H9 (cell line): ENCODE measurements around the gene ANKRD34A. TPM values are rescaled to one million over a fixed set of nuclear protein-coding genes. Genes with fewer than 3 reads are reported as not detected.
A peak's percentile ranks its signal among the peaks of the same experiment; 100 is the strongest.
"Not testable (repeated sequence)": the region's sequence is repeated elsewhere in the genome, so short reads cannot be mapped to it uniquely, and the experiment has no call there.

ENCODE experiments used
- DNase-seq: peaks from one replicate; pipeline ENCODE4 v3.0.0-alpha.2; 2017
- H2AFZ ChIP-seq: one replicate; pipeline ENCODE4 v1.6.1; 2013; ENCODE audit warnings: mild to moderate bottlenecking, low read length, control low read depth, moderate library complexity
- H2AK5ac ChIP-seq: 2 replicates; pipeline ENCODE4 v1.6.1; 2013; ENCODE audit warnings: low read length, control low read depth, mixed read lengths; ENCODE audit not compliant: insufficient read length
- H2BK120ac ChIP-seq: one replicate; pipeline ENCODE4 v1.6.1; 2013; ENCODE audit warnings: low read depth, mild to moderate bottlenecking, low read length, control low read depth, inconsistent platforms; ENCODE audit not compliant: poor library complexity, severe bottlenecking
- H2BK12ac ChIP-seq: 2 replicates; pipeline ENCODE4 v1.6.1; 2013; ENCODE audit warnings: low read length, control low read depth, mixed read lengths, low read depth; ENCODE audit not compliant: insufficient read length
- H2BK15ac ChIP-seq: 2 replicates; pipeline ENCODE4 v1.6.1; 2013; ENCODE audit warnings: low read depth, low read length, control low read depth
- H2BK20ac ChIP-seq: one replicate; pipeline ENCODE4 v1.6.1; 2013; ENCODE audit warnings: low read depth, mild to moderate bottlenecking, low read length, control low read depth, inconsistent platforms; ENCODE audit not compliant: poor library complexity, severe bottlenecking
- H2BK5ac ChIP-seq: 2 replicates; pipeline ENCODE4 v1.6.1; 2013; ENCODE audit warnings: low read length, control low read depth, mixed read lengths; ENCODE audit not compliant: insufficient read length
- H3K14ac ChIP-seq: 2 replicates; pipeline ENCODE4 v1.6.1; 2013; ENCODE audit warnings: low read length, control low read depth; ENCODE audit not compliant: insufficient read depth
- H3K18ac ChIP-seq: 2 replicates; pipeline ENCODE4 v1.6.1; 2013; ENCODE audit warnings: low read depth, mild to moderate bottlenecking, mixed read lengths, low read length, control low read depth; ENCODE audit not compliant: insufficient read length
- H3K23ac ChIP-seq: 2 replicates; pipeline ENCODE4 v1.6.1; 2013; ENCODE audit warnings: low read length, control low read depth, mixed read lengths, low read depth; ENCODE audit not compliant: insufficient read length
- H3K23me2 ChIP-seq: 2 replicates; pipeline ENCODE4 v1.6.1; 2013; ENCODE audit warnings: low read depth, mild to moderate bottlenecking, mixed read lengths, low read length, control low read depth; ENCODE audit not compliant: insufficient read length, poor library complexity, severe bottlenecking
- H3K27ac ChIP-seq: 2 replicates; pipeline ENCODE4 v1.5.1; 2013; ENCODE audit warnings: low read length, control low read depth, mixed read lengths, low read depth; ENCODE audit not compliant: insufficient read length
- H3K27me3 ChIP-seq: 2 replicates; pipeline ENCODE4 v1.6.1; 2013; ENCODE audit warnings: low read length, control low read depth, inconsistent platforms; ENCODE audit not compliant: insufficient read depth
- H3K4ac ChIP-seq: 2 replicates; pipeline ENCODE4 v1.6.1; 2013; ENCODE audit warnings: low read depth, mild to moderate bottlenecking, control low read depth, inconsistent platforms, low read length, moderate library complexity
- H3K4me1 ChIP-seq: 2 replicates; pipeline ENCODE4 v1.6.1; 2013; ENCODE audit warnings: low read length, control low read depth, inconsistent platforms; ENCODE audit not compliant: insufficient read depth
- H3K4me2 ChIP-seq: 2 replicates; pipeline ENCODE4 v1.6.1; 2013; ENCODE audit warnings: low read length, control low read depth, mixed read lengths; ENCODE audit not compliant: insufficient read length, insufficient read depth
- H3K56ac ChIP-seq: 2 replicates; pipeline ENCODE4 v1.6.1; 2013; ENCODE audit warnings: low read depth, mild to moderate bottlenecking, mixed read lengths, low read length, control low read depth; ENCODE audit not compliant: insufficient read length
- H3K79me1 ChIP-seq: 2 replicates; pipeline ENCODE4 v1.6.1; 2013; ENCODE audit warnings: low read depth, mild to moderate bottlenecking, moderate library complexity, low read length, control low read depth, inconsistent platforms; ENCODE audit not compliant: insufficient read depth, poor library complexity, severe bottlenecking
- H3K79me2 ChIP-seq: 2 replicates; pipeline ENCODE4 v1.6.1; 2013; ENCODE audit warnings: low read length, control low read depth, inconsistent platforms; ENCODE audit not compliant: insufficient read depth
- H3K9ac ChIP-seq: 2 replicates; pipeline ENCODE4 v1.6.1; 2013; ENCODE audit warnings: low read length, control low read depth, mixed read lengths; ENCODE audit not compliant: insufficient read length; ENCODE audit errors: extremely low read depth
- H3K9me3 ChIP-seq: one replicate; pipeline ENCODE4 v1.6.1; 2013; ENCODE audit warnings: low read depth, low read length, inconsistent platforms; ENCODE audit not compliant: control insufficient read depth
- H3T11ph ChIP-seq: one replicate; pipeline ENCODE4 v1.6.1; 2013; ENCODE audit warnings: mild to moderate bottlenecking, low read length, control low read depth, inconsistent platforms
- H4K20me1 ChIP-seq: one replicate; pipeline ENCODE4 v1.6.1; 2013; ENCODE audit not compliant: control insufficient read depth, insufficient read length, insufficient read depth
- H4K5ac ChIP-seq: 2 replicates; pipeline ENCODE4 v1.6.1; 2013; ENCODE audit warnings: low read depth, mild to moderate bottlenecking, mixed read lengths, low read length, control low read depth; ENCODE audit not compliant: insufficient read length
- H4K8ac ChIP-seq: replicated peaks from 2 replicates; pipeline ENCODE4 v1.6.1; 2013; ENCODE audit warnings: low read length, control low read depth, mixed read lengths, low read depth; ENCODE audit not compliant: insufficient read length
- H4K91ac ChIP-seq: 2 replicates; pipeline ENCODE4 v1.6.1; 2013; ENCODE audit warnings: low read depth, mild to moderate bottlenecking, moderate library complexity, mixed read lengths, low read length, control low read depth; ENCODE audit not compliant: insufficient read length
- H3K27ac Mint-ChIP-seq, 3 experiments: 2 replicates in 2 of 3; 3 replicates in 1 of 3; pipeline ENCODE4 v1.8.0; 2020 to 2021; ENCODE audit warnings: mixed read lengths in 3 of 3, mild to moderate bottlenecking in 1 of 3, moderate library complexity in 1 of 3
- H3K27me3 Mint-ChIP-seq: 2 replicates; pipeline ENCODE4 v1.8.0; 2021; ENCODE audit warnings: low read depth, mild to moderate bottlenecking, moderate library complexity, mixed read lengths
- H3K36me3 Mint-ChIP-seq, 3 experiments: 2 replicates in 2 of 3; 3 replicates in 1 of 3; pipeline ENCODE4 v1.8.0; 2020 to 2021; ENCODE audit warnings: low read depth in 3 of 3, mixed read lengths in 3 of 3; ENCODE audit not compliant: insufficient read depth in 1 of 3
- H3K4me1 Mint-ChIP-seq, 2 experiments: 2 replicates each; pipeline ENCODE4 v1.8.0; 2020; ENCODE audit warnings: mixed read lengths in 2 of 2
- H3K4me3 Mint-ChIP-seq, 2 experiments: 2 replicates in 1 of 2; 3 replicates in 1 of 2; pipeline ENCODE4 v1.8.0; 2020 to 2021; ENCODE audit warnings: mild to moderate bottlenecking in 2 of 2, mixed read lengths in 2 of 2, moderate library complexity in 1 of 2
- H3K9me3 Mint-ChIP-seq, 2 experiments: 2 replicates in 1 of 2; 3 replicates in 1 of 2; pipeline ENCODE4 v1.8.0; 2020; ENCODE audit warnings: mild to moderate bottlenecking in 2 of 2, mixed read lengths in 2 of 2, moderate library complexity in 1 of 2
- WGBS: extraction: QIAGEN DNeasy Blood & Tissue Kit; methylation state at CpG from one replicate; pipeline ENCODE4 v1.1.7; 2013; ENCODE audit warnings: missing lambda C conversion rate, low lambda C conversion rate, mixed read lengths; ENCODE audit not compliant: insufficient read length; ENCODE audit errors: extremely low coverage; 5-methylcytosine and 5-hydroxymethylcytosine counted together
- total RNA-seq: library from RNA; stranded (reverse); gene quantifications from 2 replicates; pipeline ENCODE4 v1.2.1, GENCODE V29; 2021
- TF ChIP-seq, protein P1 (sequence below): fragments of 200-600 bp; sonication (generic); conservative IDR thresholded peaks from 3 replicates; pipeline ENCODE4 v1.8.0; 2021; ENCODE audit warnings: antibody characterized with exemption, mild to moderate bottlenecking

Gene ANKRD34A
- total RNA-seq, 1 experiment from 2014 or later, result 0.39 TPM

DNA sequence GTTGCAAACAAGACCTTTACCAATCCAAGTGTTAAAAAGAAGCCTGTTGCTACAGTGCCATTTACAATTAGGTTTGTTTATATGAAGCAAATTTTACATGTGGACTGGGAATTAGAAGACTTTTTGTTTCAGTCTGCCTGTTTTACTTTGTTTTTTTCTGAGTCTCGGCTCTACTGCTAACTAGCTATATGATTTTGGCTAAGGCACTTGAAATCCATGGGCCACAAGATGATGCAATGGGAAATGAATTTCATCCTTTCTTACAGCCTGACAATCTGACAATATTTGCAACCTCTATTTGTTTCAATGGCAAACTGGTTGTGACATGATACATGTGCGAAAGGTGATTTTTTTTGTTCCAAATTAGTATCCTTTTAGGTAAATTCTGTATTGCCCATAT, 42.1 kb downstream of the ANKRD34A start:
- Histone ChIP-seq H2BK5ac (no peak overlapping the region), H3K18ac (no peak overlapping the region), H2BK120ac (no peak overlapping the region), H2AFZ (no peak overlapping the region), H3K79me2 (peaks cover 4% of the 10 kb centered on the region; the same call in 1 of the 2 replicates), H3K79me1 (no peaks in the 10 kb centered on the region), H3K4me2 (no peak overlapping the region), H2BK15ac (no peak overlapping the region), H3K4ac (no peak overlapping the region), H3K9me3 (no peaks in the 10 kb centered on the region), H2BK20ac (no peak overlapping the region), H3K27me3 (no peaks in the 10 kb centered on the region), H4K8ac (no peak overlapping the region), H3K9ac (no peak overlapping the region), H2BK12ac (no peak overlapping the region), H3K27ac (no peak overlapping the region), H3K14ac (no peak overlapping the region), H4K20me1 (no peaks in the 10 kb centered on the region), H4K91ac (no peak overlapping the region), H3K23me2 (peaks cover 10% of the 10 kb centered on the region), H4K5ac (no peak overlapping the region), H3K4me1 (peaks cover 3% of the 10 kb centered on the region; the same call in 1 of the 2 replicates), H2AK5ac (no peak overlapping the region), H3T11ph (no peak overlapping the region), H3K23ac (no peak overlapping the region), H3K56ac (no peak overlapping the region)
- WGBS, result no CpG with 5 or more reads among the region's 2 CpGs
- no peaks in the 10 kb centered on the region for H3K9me3 Mint-ChIP-seq
- H3K36me3 Mint-ChIP-seq, result peaks cover 2 to 15% (median 9%) of the 10 kb centered on the region in 3 experiments; a peak in 6 of 7 replicates
- H3K27me3 Mint-ChIP-seq, result no peaks in the 10 kb centered on the region
- TF ChIP-seq, protein P1, sequence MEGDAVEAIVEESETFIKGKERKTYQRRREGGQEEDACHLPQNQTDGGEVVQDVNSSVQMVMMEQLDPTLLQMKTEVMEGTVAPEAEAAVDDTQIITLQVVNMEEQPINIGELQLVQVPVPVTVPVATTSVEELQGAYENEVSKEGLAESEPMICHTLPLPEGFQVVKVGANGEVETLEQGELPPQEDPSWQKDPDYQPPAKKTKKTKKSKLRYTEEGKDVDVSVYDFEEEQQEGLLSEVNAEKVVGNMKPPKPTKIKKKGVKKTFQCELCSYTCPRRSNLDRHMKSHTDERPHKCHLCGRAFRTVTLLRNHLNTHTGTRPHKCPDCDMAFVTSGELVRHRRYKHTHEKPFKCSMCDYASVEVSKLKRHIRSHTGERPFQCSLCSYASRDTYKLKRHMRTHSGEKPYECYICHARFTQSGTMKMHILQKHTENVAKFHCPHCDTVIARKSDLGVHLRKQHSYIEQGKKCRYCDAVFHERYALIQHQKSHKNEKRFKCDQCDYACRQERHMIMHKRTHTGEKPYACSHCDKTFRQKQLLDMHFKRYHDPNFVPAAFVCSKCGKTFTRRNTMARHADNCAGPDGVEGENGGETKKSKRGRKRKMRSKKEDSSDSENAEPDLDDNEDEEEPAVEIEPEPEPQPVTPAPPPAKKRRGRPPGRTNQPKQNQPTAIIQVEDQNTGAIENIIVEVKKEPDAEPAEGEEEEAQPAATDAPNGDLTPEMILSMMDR, result no peak
- no peak overlapping the region for H3K4me3 Mint-ChIP-seq
- no peak overlapping the region for H3K27ac Mint-ChIP-seq
- peaks cover 16 to 17% of the 10 kb centered on the region in 2 experiments for H3K4me1 Mint-ChIP-seq
- no peak for DNase-seq

DNA sequence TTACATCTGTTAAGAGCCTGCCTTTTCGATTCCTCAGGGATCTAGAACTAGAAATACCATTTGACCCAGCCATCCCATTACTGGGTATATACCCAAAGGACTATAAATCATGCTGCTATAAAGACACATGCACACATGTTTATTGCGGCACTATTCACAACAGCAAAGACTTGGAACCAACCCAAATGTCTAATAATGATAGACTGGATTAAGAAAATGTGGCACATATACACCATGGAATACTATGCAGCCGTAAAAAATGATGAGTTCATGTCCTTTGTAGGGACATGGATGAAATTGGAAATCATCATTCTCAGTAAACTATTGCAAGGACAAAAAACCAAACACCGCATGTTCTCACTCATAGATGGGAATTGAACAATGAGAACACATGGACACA, 44.1 kb downstream of the ANKRD34A start:
- not testable (repeated sequence) for H3K4me1 ChIP-seq, H4K8ac ChIP-seq, H3K23ac ChIP-seq, H3K4ac ChIP-seq, H3K79me2 ChIP-seq, H4K5ac ChIP-seq, H2AK5ac ChIP-seq, DNase-seq, H3K14ac ChIP-seq, H4K20me1 ChIP-seq, H3K23me2 ChIP-seq, H3K56ac ChIP-seq, H3K79me1 ChIP-seq, H3K18ac ChIP-seq, H3T11ph ChIP-seq, H3K27ac Mint-ChIP-seq, H2AFZ ChIP-seq, H2BK20ac ChIP-seq, H3K4me2 ChIP-seq, H3K27ac ChIP-seq, H4K91ac ChIP-seq, H3K9ac ChIP-seq, H3K27me3 ChIP-seq, H2BK5ac ChIP-seq, H3K9me3 Mint-ChIP-seq, H3K27me3 Mint-ChIP-seq, H2BK120ac ChIP-seq, H2BK15ac ChIP-seq, H3K9me3 ChIP-seq, H2BK12ac ChIP-seq
- Mint-ChIP-seq H3K4me3 (peak overlapping the region; percentile 88 to 94; a peak in 3 of 5 replicates), H3K4me1 (peaks cover 16 to 17% of the 10 kb centered on the region in 2 experiments), H3K36me3 (peaks cover 2 to 14% (median 13%) of the 10 kb centered on the region in 3 experiments)
- no CpG with 5 or more reads among the region's 4 CpGs for WGBS
